Body of pancreas (tissue), 4 donors: ENCODE measurements around the gene CPNE9.

Experiments used
- POLR2A ChIP-seq, 3 donors: fragments of 450-650 bp; IDR thresholded peaks; one replicate each; pipeline ENCODE4 v1.6.1; 2016; ENCODE audit warnings: antibody characterized with exemption in 3 of 3, mild to moderate bottlenecking in 2 of 3
- TF ChIP-seq, protein P1 (sequence below), 7 experiments: fragments of 450-650 bp in 4 of 7; fragments of 200-600 bp in 3 of 7; sonication (generic) in 3 of 7; IDR thresholded peaks; one replicate each; pipeline ENCODE4 v1.5.1; 2016 to 2019; ENCODE audit warnings: antibody characterized with exemption in 7 of 7

DNA sequence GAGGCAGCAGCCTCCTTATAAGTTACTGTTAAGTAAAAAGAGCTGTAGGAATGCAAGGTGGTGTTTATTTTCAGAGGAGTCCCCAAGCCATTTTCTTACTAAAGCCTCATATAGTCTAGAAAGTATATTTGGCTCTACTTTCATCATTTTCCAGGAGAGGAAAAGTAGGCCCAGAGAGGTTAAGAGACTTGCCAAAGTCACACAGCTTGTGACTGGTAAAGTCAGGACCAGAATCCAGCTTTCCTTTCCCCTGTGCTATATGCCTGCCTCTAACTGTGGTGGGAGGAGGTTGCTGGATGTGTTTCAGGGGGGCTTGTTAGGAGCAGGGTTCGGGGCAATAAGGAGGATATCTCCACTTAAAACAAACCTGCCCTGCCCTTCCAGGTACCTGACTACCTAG is 38.9 kb downstream of the CPNE9 start:
- TF ChIP-seq, protein P1, sequence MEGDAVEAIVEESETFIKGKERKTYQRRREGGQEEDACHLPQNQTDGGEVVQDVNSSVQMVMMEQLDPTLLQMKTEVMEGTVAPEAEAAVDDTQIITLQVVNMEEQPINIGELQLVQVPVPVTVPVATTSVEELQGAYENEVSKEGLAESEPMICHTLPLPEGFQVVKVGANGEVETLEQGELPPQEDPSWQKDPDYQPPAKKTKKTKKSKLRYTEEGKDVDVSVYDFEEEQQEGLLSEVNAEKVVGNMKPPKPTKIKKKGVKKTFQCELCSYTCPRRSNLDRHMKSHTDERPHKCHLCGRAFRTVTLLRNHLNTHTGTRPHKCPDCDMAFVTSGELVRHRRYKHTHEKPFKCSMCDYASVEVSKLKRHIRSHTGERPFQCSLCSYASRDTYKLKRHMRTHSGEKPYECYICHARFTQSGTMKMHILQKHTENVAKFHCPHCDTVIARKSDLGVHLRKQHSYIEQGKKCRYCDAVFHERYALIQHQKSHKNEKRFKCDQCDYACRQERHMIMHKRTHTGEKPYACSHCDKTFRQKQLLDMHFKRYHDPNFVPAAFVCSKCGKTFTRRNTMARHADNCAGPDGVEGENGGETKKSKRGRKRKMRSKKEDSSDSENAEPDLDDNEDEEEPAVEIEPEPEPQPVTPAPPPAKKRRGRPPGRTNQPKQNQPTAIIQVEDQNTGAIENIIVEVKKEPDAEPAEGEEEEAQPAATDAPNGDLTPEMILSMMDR (IDR thresholded peaks at IDR 0.05) = no peak
- TF ChIP-seq POLR2A (IDR thresholded peaks at IDR 0.05) = no peak
